Loucy (cell line): ENCODE data around the gene SUN2.

Source experiments
- H2AFZ ChIP-seq: fragments of 200-600 bp; sonication (generic); 2 replicates; pipeline ENCODE4 v1.6.0; 2016; ENCODE audit warnings: antibody characterized with exemption, mild to moderate bottlenecking, low read length, moderate library complexity
- H3F3A ChIP-seq: fragments of 200-600 bp; 2 replicates; pipeline ENCODE4 v1.6.0; 2016; ENCODE audit warnings: antibody characterized with exemption, low read depth, mild to moderate bottlenecking
- H3K27me3 ChIP-seq: fragments of 200-600 bp; sonication (generic); 2 replicates; pipeline ENCODE4 v1.6.1; 2014; ENCODE audit warnings: low read length, mild to moderate bottlenecking; ENCODE audit not compliant: insufficient read depth, poor library complexity, severe bottlenecking
- H3K36me3 ChIP-seq: fragments of 200-600 bp; sonication (generic); 2 replicates; pipeline ENCODE4 v1.6.1; 2016; ENCODE audit warnings: low read length; ENCODE audit not compliant: insufficient read depth
- H3K4me1 ChIP-seq: fragments of 200-600 bp; sonication (generic); 2 replicates; pipeline ENCODE4 v1.5.1; 2014; ENCODE audit warnings: low read length, mild to moderate bottlenecking; ENCODE audit not compliant: insufficient read depth, poor library complexity, severe bottlenecking
- H3K4me2 ChIP-seq: fragments of 200-600 bp; sonication (generic); 2 replicates; pipeline ENCODE4 v1.6.0; 2014; ENCODE audit warnings: antibody characterized with exemption, low read length, low read depth, mild to moderate bottlenecking; ENCODE audit not compliant: poor library complexity, severe bottlenecking
- H3K4me3 ChIP-seq: fragments of 200-600 bp; sonication (generic); 2 replicates; pipeline ENCODE4 v1.5.1; 2014; ENCODE audit warnings: low read length, mild to moderate bottlenecking, mixed read lengths; ENCODE audit not compliant: poor library complexity, severe bottlenecking
- H3K79me2 ChIP-seq: fragments of 200-600 bp; sonication (generic); 2 replicates; pipeline ENCODE4 v1.6.1; 2014; ENCODE audit warnings: low read length; ENCODE audit not compliant: insufficient read depth
- H3K9ac ChIP-seq: fragments of 200-600 bp; sonication (generic); 2 replicates; pipeline ENCODE4 v1.6.0; 2014; ENCODE audit warnings: mild to moderate bottlenecking, low read depth, low read length, moderate library complexity; ENCODE audit not compliant: poor library complexity, severe bottlenecking
- H3K9me2 ChIP-seq: fragments of 200-600 bp; sonication (generic); replicated peaks from 2 replicates; pipeline ENCODE4 v1.6.1; 2016; ENCODE audit warnings: low read depth, low read length, mixed read lengths
- H3K9me3 ChIP-seq: fragments of 200-600 bp; sonication (generic); 2 replicates; pipeline ENCODE4 v1.6.1; 2014; ENCODE audit warnings: mild to moderate bottlenecking, antibody characterized with exemption, low read length, low read depth; ENCODE audit not compliant: insufficient read depth
- H4K20me1 ChIP-seq: fragments of 200-600 bp; sonication (generic); 2 replicates; pipeline ENCODE4 v1.6.0; 2014; ENCODE audit warnings: antibody characterized with exemption, low read length, mild to moderate bottlenecking; ENCODE audit not compliant: insufficient read depth, poor library complexity, severe bottlenecking
- CTCF ChIP-seq: fragments of 200-600 bp; sonication (generic); conservative IDR thresholded peaks from 2 replicates; pipeline ENCODE4 v1.5.1; 2014; ENCODE audit warnings: mild to moderate bottlenecking, antibody characterized with exemption, low read length
- EZH2phosphoT487 ChIP-seq: fragments of 200-600 bp; IDR thresholded peaks from 2 replicates; pipeline ENCODE4 v1.6.1; 2018; ENCODE audit warnings: antibody characterized with exemption, mild to moderate bottlenecking, moderate library complexity, borderline replicate concordance

Gene SUN2

GRCh38 chr22:38740754-38741153, 15.0 kb downstream of the SUN2 start:
- Histone ChIP-seq H3K27me3 (no peaks in the 10 kb centered on the region), H3F3A (no peaks in the 10 kb centered on the region), H2AFZ (no peak overlapping the region), H3K9ac (no peak overlapping the region), H4K20me1 (no peaks in the 10 kb centered on the region), H3K4me1 (no peaks in the 10 kb centered on the region), H3K9me2 (no peaks in the 10 kb centered on the region), H3K9me3 (no peaks in the 10 kb centered on the region), H3K79me2 (peaks cover 4% of the 10 kb centered on the region), H3K4me3 (no peak overlapping the region), H3K4me2 (no peak overlapping the region), H3K36me3 (peaks cover 96% of the 10 kb centered on the region; the same call in 1 of the 2 replicates)
- TF ChIP-seq EZH2phosphoT487 = no peak

DNA sequence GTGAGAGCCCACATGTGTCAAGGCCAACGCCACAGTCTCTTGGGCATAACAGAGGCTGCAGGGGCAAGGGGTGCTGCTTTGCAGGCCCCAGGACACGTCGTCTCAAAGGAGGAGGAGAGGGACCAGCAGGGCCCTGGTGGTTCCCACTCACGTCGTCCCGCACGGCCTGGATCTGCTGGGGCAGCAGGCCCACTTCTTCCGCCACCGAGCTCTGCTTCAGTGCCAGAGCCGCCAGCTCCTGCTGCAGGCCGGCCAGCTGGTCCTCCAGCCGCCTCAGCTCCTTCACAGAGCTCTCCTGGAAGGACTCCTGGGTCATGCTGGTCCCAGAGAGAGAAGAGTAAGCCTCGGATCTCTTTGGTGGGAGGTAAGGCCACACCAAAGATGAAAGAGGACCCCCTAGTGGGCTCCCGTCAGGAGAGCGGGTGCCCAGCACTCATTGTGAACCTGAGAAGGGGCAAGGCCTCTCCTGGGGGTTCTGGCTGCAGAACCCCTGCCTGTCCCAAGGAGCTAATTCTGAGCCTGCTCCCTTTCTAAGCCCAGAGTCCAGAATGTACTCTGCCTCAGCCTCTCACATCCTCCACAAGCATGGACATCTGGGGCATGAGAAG, 15.6 kb downstream of the SUN2 start:
- Histone ChIP-seq H3K9me3 (no peaks in the 10 kb centered on the region), H3K79me2 (peaks cover 2% of the 10 kb centered on the region; the same call in 1 of the 2 replicates), H2AFZ (no peak overlapping the region), H3K27me3 (no peaks in the 10 kb centered on the region), H3K9me2 (no peaks in the 10 kb centered on the region), H3K9ac (no peak overlapping the region), H3F3A (no peaks in the 10 kb centered on the region), H4K20me1 (no peaks in the 10 kb centered on the region), H3K4me2 (no peak overlapping the region), H3K4me1 (no peaks in the 10 kb centered on the region), H3K4me3 (no peak overlapping the region), H3K36me3 (peaks cover 96% of the 10 kb centered on the region; the same call in 1 of the 2 replicates)
- TF ChIP-seq EZH2phosphoT487 = no peak
- no peak for TF ChIP-seq CTCF

- Histone ChIP-seq H3K9me3 (no peaks in the 10 kb centered on the region), H3K4me3 (no peak overlapping the region), H3F3A (no peaks in the 10 kb centered on the region), H2AFZ (no peak overlapping the region), H3K9me2 (no peaks in the 10 kb centered on the region), H3K4me2 (no peak overlapping the region), H4K20me1 (no peaks in the 10 kb centered on the region), H3K4me1 (no peaks in the 10 kb centered on the region), H3K9ac (no peak overlapping the region), H3K36me3 (peaks cover 93% of the 10 kb centered on the region; the same call in 1 of the 2 replicates), H3K27me3 (no peaks in the 10 kb centered on the region), H3K79me2 (no peaks in the 10 kb centered on the region)
- TF ChIP-seq EZH2phosphoT487 (no peak), CTCF (no peak)
Measured at GRCh38 chr22:38739300-38740055, 16.3 kb downstream of the SUN2 start.
